Astrocyte (in vitro differentiated cells and primary cell): ENCODE data around the gene CYP4B1.

Experiments
- EZH2 ChIP-seq: IDR thresholded peaks from 2 replicates; pipeline ENCODE4 v1.6.1; 2012; ENCODE audit warnings: mild to moderate bottlenecking, low read length, inconsistent platforms; ENCODE audit not compliant: insufficient read depth
- TF ChIP-seq, protein P1 (sequence below): IDR thresholded peaks from 2 replicates; pipeline ENCODE4 v1.5.1; 2011; ENCODE audit warnings: low read depth, mild to moderate bottlenecking, inconsistent platforms, low read length, moderate library complexity; ENCODE audit not compliant: insufficient read depth

DNA sequence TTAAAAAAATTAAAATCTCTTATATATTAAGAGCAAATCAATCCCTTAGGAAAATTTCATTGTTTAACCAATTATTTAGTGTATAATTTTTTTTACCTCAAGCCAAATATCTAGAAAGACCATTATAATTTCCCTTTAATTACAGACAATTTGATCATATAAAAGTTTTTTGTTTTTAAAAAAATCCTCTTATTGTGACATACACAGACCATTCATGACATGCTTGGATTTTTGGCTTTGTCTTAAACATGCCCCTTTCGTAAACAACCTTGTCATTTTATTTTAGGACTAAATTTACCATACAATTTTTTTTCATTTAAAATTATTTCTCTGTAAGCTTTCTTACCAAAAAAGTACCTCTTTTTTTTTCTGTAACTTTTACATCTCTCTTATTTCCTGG, 14.2 kb upstream of the CYP4B1 start:
- TF ChIP-seq, protein P1, sequence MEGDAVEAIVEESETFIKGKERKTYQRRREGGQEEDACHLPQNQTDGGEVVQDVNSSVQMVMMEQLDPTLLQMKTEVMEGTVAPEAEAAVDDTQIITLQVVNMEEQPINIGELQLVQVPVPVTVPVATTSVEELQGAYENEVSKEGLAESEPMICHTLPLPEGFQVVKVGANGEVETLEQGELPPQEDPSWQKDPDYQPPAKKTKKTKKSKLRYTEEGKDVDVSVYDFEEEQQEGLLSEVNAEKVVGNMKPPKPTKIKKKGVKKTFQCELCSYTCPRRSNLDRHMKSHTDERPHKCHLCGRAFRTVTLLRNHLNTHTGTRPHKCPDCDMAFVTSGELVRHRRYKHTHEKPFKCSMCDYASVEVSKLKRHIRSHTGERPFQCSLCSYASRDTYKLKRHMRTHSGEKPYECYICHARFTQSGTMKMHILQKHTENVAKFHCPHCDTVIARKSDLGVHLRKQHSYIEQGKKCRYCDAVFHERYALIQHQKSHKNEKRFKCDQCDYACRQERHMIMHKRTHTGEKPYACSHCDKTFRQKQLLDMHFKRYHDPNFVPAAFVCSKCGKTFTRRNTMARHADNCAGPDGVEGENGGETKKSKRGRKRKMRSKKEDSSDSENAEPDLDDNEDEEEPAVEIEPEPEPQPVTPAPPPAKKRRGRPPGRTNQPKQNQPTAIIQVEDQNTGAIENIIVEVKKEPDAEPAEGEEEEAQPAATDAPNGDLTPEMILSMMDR, result no peak
- TF ChIP-seq EZH2, result no peak
